DND-41 (cell line): ENCODE measurements around the gene SLC48A1.
A peak's percentile ranks its signal among the peaks of the same experiment; 100 is the strongest.

Experiments
- ATAC-seq: fragments of 200-7000 bp; cut with Tn5 transposase; 3 replicates; pipeline ENCODE4 v1.9.1; 2021; ENCODE audit warnings: low read depth; ENCODE audit not compliant: insufficient read depth
- DNase-seq: peaks from one replicate; pipeline ENCODE4 v3.0.0-alpha.2; 2020
- H2AFZ ChIP-seq: 2 replicates; pipeline ENCODE4 v1.6.0; 2012; ENCODE audit warnings: low read depth, low read length
- H3K27ac ChIP-seq: 2 replicates; pipeline ENCODE4 v1.5.1; 2012; ENCODE audit warnings: low read length, inconsistent platforms
- H3K27me3 ChIP-seq: fragments of 200-600 bp; sonication (generic); 2 replicates; pipeline ENCODE4 v1.6.0; 2012; ENCODE audit warnings: low read length, mild to moderate bottlenecking, inconsistent platforms; ENCODE audit not compliant: insufficient read depth, poor library complexity
- H3K36me3 ChIP-seq: 2 replicates; pipeline ENCODE4 v1.5.1; 2012; ENCODE audit warnings: low read length, inconsistent platforms; ENCODE audit not compliant: insufficient read depth
- H3K4me1 ChIP-seq: 2 replicates; pipeline ENCODE4 v1.5.1; 2012; ENCODE audit warnings: mild to moderate bottlenecking, low read length; ENCODE audit not compliant: insufficient read depth
- H3K4me2 ChIP-seq: 2 replicates; pipeline ENCODE4 v1.6.0; 2012; ENCODE audit warnings: mild to moderate bottlenecking, moderate library complexity, low read length, inconsistent platforms; ENCODE audit not compliant: insufficient read depth
- H3K4me3 ChIP-seq, 2 experiments: fragments of 200-600 bp in 1 of 2; shearing (Covaris generic) in 1 of 2; 2 replicates each; pipeline ENCODE4 v1.5.1; 2012 to 2016; ENCODE audit warnings: inconsistent platforms in 2 of 2, low read length in 2 of 2, mild to moderate bottlenecking in 2 of 2, low read depth in 1 of 2, moderate library complexity in 1 of 2
- H3K79me2 ChIP-seq: 2 replicates; pipeline ENCODE4 v1.6.0; 2012; ENCODE audit warnings: low read length, inconsistent platforms; ENCODE audit not compliant: insufficient read depth
- H3K9ac ChIP-seq: 2 replicates; pipeline ENCODE4 v1.6.0; 2012; ENCODE audit warnings: low read depth, mild to moderate bottlenecking, inconsistent platforms, low read length, moderate library complexity
- H3K9me3 ChIP-seq: 2 replicates; pipeline ENCODE4 v1.5.1; 2012; ENCODE audit warnings: low read length, moderate library complexity, mild to moderate bottlenecking, inconsistent platforms; ENCODE audit not compliant: insufficient read depth, severe bottlenecking
- H4K20me1 ChIP-seq: 2 replicates; pipeline ENCODE4 v1.6.0; 2012; ENCODE audit warnings: low read length; ENCODE audit not compliant: insufficient read depth
- EZH2 ChIP-seq: IDR thresholded peaks from 3 replicates; pipeline ENCODE4 v1.6.1; 2012; ENCODE audit warnings: borderline replicate concordance, low read depth, mild to moderate bottlenecking, moderate library complexity, low read length, inconsistent platforms; ENCODE audit not compliant: severe bottlenecking
- TF ChIP-seq, protein P1 (sequence below): IDR thresholded peaks from 2 replicates; pipeline ENCODE4 v1.5.1; 2012; ENCODE audit warnings: borderline replicate concordance, low read length, moderate library complexity, mild to moderate bottlenecking; ENCODE audit not compliant: poor library complexity, severe bottlenecking; ENCODE audit errors: extremely low read depth

SLC48A1 gene

DNA sequence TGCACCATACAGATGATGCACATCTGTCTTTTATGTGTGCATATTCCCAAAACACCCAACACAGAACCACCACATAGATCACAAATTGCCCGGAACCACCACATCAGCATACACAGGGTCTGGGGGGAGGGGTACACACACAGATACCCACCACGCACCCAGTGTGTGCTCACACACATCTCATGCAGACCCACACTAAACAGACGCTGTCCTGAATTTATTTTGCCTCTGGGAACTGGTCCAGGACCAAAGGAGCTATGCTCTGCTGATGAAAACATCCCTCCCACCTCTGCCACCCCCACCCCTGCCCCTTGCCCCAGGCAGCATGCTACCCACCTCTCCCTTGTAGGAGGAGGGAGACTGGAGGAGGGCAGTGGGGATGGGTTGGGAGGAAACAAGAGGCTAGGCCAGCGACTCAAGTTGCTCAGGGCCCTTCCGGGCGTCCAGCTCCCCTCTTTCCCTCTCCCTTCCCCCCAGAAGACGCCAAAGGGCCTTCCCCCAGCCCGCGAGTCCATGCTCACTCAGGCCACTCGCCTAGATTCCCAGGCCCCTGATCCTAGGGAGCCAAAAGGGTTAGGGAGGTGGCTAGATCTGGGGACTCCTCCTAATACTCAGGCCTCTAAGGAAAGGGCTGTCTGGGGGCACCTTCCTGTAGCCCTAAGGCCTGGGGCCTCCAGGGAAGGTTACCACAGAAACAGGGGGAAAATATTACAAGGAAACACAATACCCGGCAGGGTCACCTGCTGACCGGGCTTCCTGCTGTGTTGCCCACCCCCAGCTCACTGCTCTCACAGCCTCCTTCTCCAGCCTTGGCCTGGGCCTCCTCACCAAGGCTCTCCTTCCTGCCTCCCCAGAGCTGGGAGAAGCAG is 43.6 kb downstream of the SLC48A1 start:
- Histone ChIP-seq H3K9ac (peak overlapping the region; percentile 7; the same call in 1 of the 2 replicates), H3K79me2 (peaks cover 5% of the 10 kb centered on the region; the same call in 1 of the 2 replicates), H2AFZ (no peak overlapping the region), H3K9me3 (no peaks in the 10 kb centered on the region), H3K4me2 (0 out of 2 replicates have a peak overlapping the region, but pooled peaks have one; percentile 92), H3K4me1 (peaks cover 65% of the 10 kb centered on the region), H4K20me1 (peaks cover 53% of the 10 kb centered on the region), H3K27ac (no peak overlapping the region; the same call in 1 of the 2 replicates), H3K27me3 (peaks cover 22% of the 10 kb centered on the region), H3K36me3 (no peaks in the 10 kb centered on the region), H3K4me3 (no peak overlapping the region; a peak in 1 of 4 replicates)
- no peak for DNase-seq
- ATAC-seq, result no peak
- no peak for TF ChIP-seq EZH2
- TF ChIP-seq, protein P1, sequence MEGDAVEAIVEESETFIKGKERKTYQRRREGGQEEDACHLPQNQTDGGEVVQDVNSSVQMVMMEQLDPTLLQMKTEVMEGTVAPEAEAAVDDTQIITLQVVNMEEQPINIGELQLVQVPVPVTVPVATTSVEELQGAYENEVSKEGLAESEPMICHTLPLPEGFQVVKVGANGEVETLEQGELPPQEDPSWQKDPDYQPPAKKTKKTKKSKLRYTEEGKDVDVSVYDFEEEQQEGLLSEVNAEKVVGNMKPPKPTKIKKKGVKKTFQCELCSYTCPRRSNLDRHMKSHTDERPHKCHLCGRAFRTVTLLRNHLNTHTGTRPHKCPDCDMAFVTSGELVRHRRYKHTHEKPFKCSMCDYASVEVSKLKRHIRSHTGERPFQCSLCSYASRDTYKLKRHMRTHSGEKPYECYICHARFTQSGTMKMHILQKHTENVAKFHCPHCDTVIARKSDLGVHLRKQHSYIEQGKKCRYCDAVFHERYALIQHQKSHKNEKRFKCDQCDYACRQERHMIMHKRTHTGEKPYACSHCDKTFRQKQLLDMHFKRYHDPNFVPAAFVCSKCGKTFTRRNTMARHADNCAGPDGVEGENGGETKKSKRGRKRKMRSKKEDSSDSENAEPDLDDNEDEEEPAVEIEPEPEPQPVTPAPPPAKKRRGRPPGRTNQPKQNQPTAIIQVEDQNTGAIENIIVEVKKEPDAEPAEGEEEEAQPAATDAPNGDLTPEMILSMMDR, result no peak

DNA sequence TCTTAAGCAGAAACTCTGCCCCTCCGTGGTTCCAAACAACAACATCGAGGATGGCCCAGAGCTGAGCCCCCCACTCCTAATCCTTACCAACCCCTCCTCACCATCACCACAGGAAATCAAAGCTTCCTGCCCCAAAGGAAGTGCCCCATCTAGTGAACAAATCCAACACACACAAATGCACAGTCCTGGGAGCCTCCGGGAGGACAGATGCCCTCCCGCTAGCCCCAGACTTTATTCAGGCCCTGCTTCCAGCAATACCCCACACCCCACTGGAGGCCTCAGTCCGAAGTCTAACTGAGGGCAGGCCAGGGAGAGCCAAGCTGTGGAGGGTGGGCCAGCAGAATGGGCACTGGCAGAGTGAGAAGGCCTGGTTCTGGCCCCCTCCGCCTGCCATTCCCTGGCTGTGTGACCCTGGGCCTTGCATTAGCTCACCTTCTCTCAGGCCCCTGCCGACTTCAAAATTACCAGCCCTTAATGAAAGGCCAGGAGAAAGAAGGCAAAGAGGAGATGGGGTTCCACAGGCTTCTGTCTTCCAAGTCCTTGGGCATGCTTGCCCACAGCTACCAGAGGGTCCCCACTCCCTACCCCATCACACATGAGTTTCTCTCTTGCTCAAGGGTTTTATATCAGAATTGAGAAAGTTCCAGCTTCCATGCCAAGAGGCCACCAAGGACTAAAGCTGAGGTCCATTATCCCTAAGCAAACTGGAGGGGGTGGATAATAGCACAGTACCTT is 44.4 kb downstream of the SLC48A1 start:
- DNase-seq, result peak; percentile 41
- Histone ChIP-seq H3K4me2 (peak overlapping the region; percentile 92; the same call in 1 of the 2 replicates), H3K36me3 (no peaks in the 10 kb centered on the region), H3K9ac (peak overlapping the region; percentile 7; the same call in 1 of the 2 replicates), H3K27ac (no peak overlapping the region; the same call in 1 of the 2 replicates), H3K27me3 (peaks cover 22% of the 10 kb centered on the region), H2AFZ (no peak overlapping the region), H3K4me1 (peaks cover 57% of the 10 kb centered on the region), H3K9me3 (no peaks in the 10 kb centered on the region), H4K20me1 (peaks cover 45% of the 10 kb centered on the region; the same call in 1 of the 2 replicates), H3K79me2 (peaks cover 2% of the 10 kb centered on the region; the same call in 1 of the 2 replicates), H3K4me3 (peak overlapping the region in 1 of 2 experiments; percentile 0; a peak in 1 of 4 replicates)
- TF ChIP-seq EZH2, result no peak
- TF ChIP-seq, protein P1, result peak; percentile 42
- no peak for ATAC-seq

DNA sequence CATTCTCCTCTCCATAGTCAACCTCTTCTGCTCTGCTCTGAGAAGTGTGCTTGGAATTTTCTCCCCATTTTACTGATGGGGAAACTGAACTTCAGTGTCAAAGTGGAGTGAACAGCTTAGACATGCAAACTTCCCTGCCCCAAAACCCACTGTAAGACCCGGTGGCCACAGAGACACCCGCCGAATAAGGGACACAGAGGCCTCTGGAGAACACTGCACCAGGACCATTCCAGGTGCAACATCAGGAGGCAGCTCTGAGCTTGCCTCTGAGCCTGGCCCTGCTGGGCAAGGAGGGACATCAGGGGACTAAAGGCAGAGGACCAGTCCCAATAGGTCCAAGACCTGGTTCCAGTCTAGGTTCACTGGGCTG is 45.0 kb downstream of the SLC48A1 start:
- peaks cover 51% of the 10 kb centered on the region for H3K4me1 ChIP-seq

More for the DNA sequence above, 45.0 kb downstream of the SLC48A1 start:
- DNase-seq (no peak), ATAC-seq (no peak)
- Histone ChIP-seq H3K27ac (no peak overlapping the region; the same call in 1 of the 2 replicates), H3K4me2 (peak overlapping the region; percentile 92; the same call in 1 of the 2 replicates), H3K4me3 (no peak overlapping the region; a peak in 1 of 4 replicates), H3K27me3 (peaks cover 22% of the 10 kb centered on the region), H2AFZ (no peak overlapping the region), H3K9me3 (no peaks in the 10 kb centered on the region), H3K9ac (no peak overlapping the region; the same call in 1 of the 2 replicates), H3K79me2 (peaks cover 2% of the 10 kb centered on the region; the same call in 1 of the 2 replicates), H4K20me1 (peaks cover 43% of the 10 kb centered on the region; the same call in 1 of the 2 replicates), H3K36me3 (no peaks in the 10 kb centered on the region)
- TF ChIP-seq EZH2, result no peak
- TF ChIP-seq, protein P1, result no peak
